Fibroblast of gingiva (primary cell): ENCODE data around the gene UHMK1.
"Not testable (repeated sequence)": the region's sequence is repeated elsewhere in the genome, so short reads cannot be mapped to it uniquely, and the experiment has no call there.

ENCODE experiments used
- DNase-seq: peaks from one replicate; pipeline ENCODE4 v3.0.0-alpha.2; 2011; ENCODE audit warnings: low read depth

UHMK1 gene, protein sequence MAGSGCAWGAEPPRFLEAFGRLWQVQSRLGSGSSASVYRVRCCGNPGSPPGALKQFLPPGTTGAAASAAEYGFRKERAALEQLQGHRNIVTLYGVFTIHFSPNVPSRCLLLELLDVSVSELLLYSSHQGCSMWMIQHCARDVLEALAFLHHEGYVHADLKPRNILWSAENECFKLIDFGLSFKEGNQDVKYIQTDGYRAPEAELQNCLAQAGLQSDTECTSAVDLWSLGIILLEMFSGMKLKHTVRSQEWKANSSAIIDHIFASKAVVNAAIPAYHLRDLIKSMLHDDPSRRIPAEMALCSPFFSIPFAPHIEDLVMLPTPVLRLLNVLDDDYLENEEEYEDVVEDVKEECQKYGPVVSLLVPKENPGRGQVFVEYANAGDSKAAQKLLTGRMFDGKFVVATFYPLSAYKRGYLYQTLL

DNA sequence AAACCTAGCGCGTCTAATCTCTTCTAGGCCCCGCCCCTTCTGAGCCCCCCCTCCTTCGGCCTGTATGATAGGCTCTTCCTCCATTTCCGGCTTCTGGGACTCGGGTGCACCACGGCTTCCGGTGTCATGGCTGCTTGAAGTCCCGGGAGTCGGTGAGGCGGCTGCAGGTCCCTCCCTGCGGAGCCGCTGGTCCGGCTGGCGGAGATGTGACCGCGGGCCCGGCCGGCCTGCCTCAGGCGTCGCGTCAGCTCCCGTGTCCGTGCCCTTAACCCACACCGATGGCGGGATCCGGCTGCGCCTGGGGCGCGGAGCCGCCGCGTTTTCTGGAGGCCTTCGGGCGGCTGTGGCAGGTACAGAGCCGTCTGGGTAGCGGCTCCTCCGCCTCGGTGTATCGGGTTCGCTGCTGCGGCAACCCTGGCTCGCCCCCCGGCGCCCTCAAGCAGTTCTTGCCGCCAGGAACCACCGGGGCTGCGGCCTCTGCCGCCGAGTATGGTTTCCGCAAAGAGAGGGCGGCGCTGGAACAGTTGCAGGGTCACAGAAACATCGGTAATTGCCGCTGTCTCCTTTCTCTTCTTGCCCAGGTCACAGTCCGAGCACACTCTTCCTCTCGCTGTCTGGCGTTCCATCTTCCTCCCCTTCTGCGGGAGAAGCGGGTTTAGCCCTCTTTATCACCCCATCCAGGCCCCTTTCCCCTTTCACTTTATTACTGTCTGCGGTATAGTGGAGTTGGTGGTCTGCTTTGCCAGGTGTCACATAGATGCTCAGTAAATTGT is at the start of gene UHMK1:
Gene UHMK1 (plus strand): TSS at position 96 of the 773 bp plus-strand sequence. CDS start 183 bp downstream, at position 279.
- peak; percentile 89 for DNase-seq

DNA sequence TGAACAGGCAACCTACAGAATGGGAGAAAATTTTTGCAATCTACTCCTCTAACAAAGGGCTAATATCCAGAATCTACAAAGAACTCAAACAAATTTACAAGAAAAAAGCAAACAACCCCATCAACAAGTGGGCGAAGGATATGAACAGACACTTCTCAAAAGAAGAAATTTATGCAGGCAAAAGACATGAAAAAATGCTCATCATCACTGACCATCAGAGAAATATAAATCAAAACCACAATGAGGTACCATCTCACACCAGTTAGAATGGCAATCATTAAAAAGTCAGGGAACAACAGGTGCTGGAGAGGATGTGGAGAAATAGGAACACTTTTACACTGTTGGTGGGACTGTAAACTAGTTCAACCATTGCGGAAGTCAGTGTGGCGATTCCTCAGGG is 43.3 kb upstream of the UHMK1 start:
- DNase-seq: not testable (repeated sequence)

DNA sequence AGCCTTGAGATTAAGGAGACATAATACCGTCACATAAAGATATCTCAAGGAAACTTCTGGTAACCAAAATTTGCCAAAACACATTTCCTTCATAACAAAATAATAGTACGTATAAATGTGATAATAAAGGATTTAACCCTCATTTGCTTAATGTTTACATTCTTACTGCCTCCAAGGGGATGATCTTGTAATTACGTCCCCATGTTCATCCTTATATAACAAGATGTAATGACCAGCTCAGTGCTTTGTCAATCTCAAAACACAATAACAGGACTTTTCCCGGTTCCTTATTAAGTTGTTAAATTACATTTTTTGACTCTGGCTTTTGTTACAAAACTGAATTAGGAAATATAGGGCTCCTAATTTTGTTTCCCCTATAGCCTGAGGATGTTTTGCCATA is 41.3 kb upstream of the UHMK1 start:
- no peak for DNase-seq

DNA sequence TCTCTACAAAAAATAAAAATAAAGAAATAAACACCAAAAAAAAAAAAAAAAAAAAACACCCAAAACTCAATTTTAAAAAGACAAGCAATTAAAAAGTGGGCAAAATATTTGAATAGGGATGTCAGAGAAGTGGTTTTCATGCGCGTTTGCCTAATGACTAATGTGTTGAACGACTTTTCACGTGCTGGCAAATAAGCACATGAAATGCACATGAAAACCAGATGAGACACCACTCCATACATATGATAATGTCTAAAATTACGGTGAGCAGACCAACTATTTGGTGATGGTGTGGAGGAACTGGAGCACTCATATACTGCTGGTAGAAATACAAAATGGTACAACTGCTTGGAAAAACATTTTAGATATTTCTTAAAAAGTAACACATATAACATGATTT is 39.4 kb upstream of the UHMK1 start:
- DNase-seq: no peak

DNA sequence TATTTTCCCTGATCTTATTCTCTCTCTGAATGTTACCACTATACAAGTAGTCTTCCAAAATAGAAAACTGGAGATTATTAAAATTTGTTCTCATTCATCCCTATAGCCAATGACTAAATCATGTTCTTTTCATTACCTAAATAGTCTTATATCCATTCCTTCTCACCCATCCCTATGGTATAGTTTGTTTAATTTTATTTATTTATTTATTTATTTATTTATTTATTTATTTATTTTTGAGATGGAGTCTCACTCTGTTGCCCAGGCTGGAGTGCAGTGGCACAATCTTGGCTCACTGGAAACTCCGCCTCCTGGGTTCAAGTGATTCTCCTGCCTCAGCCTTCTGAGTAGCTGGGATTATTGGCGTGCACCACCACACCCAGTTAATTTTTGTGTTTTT is 35.2 kb upstream of the UHMK1 start:
- DNase-seq: not testable (repeated sequence)

DNA sequence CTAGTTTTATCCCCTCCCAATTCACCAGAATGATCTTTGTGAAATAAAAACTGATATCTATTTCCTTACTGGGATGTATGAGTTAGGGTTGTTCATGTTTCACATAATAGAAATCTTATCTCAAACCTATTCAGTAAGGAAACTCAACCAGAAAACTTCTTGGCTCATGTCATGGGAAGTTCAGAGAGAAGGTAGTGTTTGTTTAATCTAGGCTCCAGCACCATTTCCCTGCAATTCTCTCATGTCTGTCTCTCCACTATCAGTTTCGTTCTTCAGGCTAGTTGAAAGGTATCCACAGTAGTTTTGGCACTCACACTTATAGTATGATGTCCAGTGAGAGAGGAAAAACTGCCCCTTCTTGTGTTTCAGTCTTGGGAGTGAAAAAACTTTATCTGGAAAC is 34.6 kb upstream of the UHMK1 start:
- no peak for DNase-seq

DNA sequence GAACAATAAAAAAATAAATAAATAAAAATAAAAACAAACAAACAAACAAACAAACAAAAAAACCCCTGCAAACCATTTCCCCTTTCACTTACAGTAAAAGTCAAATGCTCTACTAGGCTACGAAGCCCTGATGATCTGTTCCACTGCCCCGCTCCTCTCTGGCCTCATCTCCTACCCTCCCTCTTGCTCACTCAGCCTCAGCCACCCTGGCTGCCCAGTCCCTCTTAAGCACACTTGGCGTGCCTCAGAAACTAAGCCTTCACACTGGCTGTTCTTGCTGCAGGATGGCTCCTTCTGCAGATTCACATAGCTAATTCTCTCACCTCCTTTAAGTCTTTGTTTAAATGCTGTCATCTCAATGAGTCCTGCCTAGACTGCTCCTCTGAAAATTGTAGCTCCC is 30.8 kb upstream of the UHMK1 start:
- no peak for DNase-seq

DNA sequence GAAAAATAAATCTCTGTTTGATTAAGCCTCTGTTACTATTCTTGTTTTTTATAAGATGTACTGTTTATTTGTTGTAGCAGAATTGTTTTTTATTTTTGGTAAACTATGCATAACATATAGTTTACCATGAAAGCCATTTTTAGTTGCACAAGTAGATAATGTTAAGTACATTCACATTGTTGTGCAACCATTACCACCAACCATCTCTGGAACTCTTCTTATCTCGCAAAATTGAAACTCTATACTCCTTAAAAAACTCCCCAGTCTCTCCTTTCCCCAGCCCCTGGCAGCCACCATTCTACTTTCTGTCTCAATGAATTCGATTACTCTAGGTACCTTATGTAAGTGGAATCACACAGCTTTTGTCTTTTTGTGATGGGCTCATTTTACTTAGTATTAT is 27.4 kb upstream of the UHMK1 start:
- DNase-seq: no peak

DNA sequence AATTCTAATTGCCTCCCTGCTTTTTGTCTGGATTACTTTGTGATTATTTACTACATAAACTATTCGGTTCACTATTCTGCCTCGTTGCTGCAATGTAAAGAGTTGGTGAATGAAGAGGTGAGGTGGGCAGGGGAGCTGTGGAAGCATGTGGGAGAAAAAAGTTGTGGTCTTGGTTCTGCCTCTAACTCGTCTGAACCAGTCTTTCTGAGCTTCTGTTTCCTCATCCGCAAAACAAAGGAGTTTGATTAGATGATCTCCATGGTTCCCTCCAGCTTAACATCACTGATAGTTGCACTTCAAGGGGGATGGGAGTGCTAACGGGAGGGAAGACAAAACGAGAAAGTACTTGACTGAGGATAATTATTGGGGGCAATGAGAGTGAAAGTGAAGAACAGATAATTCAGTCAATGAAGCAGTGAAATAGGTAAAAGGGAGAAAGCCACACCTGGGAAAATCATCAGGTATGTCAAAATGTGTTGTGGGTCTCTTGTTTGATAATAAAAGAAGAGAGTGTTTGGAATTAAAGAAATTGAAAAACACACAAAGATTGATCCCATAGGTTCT is 26.2 kb upstream of the UHMK1 start:
- no peak for DNase-seq

DNA sequence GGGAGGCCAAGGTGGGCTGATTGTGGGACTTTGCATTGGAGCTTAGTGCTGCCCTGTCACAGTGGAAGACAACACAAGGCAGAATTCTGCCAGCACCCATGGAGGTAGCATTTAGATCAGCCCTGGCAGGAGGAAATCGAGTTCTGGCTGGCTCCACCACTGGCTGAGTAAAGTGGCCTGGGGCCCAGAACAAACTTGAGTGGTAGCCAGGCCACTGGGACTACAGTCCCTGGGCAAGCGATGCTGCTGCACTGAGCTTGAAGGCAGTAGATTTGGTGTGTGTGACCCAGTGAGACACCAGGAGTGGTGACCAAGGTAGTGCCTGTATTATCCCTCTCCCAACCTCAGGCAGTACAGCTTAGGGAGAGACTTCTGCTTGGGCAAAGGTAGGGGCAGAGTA is 22.5 kb upstream of the UHMK1 start:
- no peak for DNase-seq

DNA sequence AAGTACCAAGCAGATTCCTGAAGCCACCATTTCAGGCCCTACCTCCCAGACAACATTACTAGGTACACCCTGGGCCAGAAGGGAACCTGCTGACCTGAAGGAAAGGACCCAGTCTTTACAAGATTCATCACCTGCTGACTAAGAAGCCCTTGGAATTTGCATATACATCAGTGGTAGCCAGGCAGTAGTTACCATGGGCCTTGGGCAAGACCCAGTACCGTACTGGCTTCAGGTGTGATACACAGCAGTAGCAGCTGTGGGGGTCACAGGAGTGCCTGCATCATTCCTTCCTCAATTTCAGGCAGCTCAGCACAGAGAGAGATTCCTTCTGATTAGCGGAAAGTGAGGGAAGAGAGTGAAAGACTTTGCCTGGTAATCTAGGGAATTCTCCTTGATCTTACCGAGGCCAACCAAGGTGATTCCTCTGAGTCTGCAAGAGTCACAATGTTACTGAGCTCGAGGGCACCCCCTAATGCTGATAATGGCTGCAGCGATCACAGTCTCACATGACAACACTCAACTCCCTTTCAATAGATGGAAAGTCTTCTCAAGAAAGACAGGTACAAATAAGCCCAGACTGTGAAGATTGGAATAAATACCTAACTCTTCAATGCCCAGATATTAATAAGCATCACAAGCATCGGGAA is 22.0 kb upstream of the UHMK1 start:
- no peak for DNase-seq

DNA sequence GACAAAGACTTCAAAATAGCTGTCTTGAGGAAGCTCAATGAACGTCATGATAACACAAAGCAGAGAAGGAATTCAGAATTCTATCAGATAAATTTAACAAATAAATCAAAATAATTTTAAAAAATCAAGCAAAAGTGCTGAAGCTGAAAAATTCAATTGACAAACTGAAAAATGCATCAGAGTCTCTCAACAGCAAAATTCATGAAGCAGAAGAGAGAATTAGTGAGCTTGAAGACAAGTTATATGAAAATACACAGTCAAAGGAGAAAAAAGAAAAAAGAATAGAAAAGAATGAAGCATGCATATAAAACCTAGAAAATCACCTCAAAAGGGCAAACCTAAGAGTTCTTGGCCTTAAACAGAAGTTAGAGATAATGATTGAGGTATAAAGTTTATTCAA is 21.0 kb upstream of the UHMK1 start:
- no peak for DNase-seq

DNA sequence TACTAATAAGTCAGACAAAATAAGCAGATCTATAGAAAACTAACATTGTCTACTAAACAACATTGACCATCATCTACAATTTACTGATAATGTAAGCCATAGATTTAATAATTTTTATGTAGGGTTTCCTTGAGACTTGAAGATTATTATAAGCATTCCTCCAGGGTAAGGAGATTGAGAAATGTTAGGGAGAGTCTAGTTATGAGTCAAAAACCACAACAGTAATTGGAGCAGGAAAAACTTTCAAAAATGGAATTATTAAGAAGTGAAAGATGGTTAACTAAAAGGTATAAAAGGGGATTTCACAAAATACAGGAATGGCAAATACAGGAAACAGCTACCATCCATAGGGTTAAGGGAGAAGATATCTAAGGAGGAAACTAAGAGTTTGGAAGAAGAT is 12.4 kb upstream of the UHMK1 start:
- DNase-seq: peak; percentile 14

DNA sequence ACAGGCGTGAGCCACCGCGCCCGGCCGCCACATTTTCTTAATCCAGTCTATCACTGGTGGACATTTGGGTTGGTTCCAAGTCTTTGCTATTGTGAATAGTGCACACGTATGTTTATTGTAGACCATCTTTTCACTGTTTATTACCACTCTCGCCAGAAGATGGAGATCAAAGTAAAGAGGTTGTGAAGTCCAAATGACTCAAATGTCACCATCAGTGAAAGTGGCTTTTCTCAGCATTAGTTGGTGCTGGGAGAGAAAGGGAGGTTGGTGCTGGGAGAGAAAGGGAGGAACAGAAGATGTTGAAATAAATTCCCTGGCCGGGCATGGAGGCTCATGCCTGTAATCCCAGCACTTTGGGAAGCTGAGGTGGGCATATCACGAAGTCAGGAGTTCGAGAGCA is 10.4 kb upstream of the UHMK1 start:
- no peak for DNase-seq

DNA sequence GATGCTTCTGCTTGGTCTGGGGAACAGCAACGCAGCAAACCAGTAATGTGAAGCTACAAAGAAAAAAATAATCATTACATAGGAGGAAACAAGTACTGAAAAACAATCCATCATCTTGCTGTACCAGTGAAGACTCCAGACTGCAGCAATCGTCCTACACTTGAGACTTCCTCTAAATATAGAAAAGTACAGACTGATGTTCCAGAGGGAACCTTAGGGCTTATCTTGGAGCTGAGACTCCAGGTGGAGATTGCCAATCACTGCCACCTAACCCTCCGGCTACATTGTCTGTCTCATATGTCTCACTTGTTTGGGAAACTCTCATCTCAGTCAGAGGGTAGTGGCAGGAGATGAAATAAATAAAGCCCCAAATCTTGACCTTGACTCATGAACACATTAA is 9.4 kb upstream of the UHMK1 start:
- DNase-seq: no peak

DNA sequence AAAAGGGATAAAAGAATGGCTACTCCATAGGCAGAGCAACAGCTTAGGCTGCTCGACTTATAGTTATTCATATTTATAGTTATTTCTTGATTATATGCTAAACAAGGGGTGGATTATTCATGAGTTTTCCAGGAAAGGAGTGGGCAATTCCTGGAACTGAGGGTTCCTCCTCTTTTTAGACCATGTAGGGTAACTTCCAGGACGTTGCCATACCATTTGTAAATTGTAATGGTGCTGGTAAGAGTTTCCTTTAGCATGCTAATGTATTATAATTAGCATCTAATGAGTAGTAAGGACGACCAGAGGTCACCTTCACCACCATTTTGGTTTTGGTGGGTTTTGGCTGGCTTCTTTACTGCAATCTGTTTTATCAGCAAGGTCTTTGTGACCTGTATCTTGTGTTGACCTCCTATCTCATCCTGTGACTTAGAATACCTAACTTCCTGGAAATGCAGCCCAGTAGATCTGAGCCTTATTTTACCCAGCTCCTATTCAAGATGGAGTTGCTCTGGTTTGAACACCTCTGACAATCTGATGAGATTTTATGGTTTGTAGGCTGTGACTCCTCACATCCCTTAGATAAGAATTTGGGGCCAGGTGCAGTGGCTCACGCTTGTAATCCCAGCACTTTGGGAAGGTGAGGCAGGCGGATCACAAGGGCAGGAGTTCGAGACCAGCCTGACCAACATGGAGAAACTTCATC is 1.9 kb upstream of the UHMK1 start:
- DNase-seq: not testable (repeated sequence)

DNA sequence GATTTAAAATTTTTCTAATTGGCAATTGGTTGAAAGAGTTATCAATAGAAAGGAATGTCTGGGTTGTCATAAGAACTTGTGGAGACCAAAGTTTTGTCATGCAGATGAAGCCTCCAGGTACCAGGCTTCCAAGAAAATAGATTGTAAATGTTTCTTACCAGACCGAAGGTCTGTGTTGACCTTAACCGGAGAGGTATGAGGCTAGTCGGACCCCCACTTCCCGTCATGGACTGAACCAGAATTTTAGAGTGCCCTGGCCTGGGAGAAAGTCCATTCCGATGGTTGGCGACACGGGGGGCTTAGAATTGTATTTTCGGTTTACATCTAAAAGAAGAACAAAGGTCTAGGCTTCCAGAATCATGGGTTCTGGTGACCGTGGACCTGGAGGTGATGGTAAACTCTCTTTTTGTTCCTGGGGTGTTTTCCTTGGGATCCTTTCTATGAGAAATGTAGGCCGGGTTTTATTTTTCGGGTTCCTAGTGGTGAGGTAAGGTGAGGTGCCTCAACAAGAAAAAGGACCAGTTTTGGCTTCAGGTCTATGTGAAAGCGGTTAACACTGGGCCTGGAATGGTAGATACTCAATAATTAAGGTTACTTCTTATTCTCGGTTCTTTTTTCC is 405 bp upstream of the UHMK1 start:
- DNase-seq: no peak

DNA sequence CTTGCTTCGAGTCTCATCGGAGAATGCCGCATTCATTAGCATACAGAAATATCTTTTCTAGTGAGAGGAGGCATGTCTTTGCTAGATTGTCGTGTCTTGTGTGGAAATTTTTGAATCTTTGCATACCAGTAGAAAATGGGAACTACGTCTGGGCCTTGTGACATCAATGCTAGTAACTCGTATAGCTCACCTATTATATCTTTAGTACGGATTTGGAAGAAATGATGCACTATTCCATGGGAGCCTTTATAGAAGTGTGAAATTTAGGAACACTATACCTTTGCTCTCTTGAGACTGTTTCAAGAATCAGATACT is 835 bp downstream of the UHMK1 start:
- DNase-seq: no peak

DNA sequence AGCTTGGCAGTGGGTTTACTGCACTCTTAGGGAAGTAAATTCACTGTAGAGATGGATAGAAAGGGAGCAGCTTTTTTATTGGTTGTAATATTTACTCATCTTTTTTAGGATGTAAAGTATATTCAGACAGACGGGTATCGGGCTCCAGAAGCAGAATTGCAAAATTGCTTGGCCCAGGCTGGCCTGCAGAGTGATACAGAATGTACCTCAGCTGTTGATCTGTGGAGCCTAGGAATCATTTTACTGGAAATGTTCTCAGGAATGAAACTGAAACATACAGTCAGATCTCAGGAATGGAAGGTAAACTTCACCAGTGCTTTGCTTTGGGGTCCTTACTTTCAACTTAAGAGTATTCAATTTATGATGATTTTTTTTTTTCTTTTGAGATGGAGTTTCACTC is 3.2 kb downstream of the UHMK1 start:
- DNase-seq: peak; percentile 44

DNA sequence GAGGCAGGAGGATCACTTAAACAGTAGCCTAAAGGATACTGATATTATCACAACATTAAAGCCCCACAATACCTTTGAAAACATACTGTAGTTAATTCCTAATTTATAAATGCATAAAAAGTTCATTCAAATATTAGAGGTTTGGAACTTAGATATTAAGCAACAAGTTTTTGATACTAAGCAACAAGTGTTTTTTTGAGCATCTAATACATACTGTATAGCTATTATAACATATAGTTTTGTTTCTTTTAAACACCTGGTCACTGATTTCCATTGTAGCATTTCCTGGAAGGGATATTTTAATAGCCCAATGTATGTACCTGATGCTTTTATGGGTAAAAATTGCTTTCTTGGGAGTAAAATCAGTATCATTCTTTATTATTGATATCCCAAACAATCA is 4.5 kb downstream of the UHMK1 start:
- DNase-seq: no peak

DNA sequence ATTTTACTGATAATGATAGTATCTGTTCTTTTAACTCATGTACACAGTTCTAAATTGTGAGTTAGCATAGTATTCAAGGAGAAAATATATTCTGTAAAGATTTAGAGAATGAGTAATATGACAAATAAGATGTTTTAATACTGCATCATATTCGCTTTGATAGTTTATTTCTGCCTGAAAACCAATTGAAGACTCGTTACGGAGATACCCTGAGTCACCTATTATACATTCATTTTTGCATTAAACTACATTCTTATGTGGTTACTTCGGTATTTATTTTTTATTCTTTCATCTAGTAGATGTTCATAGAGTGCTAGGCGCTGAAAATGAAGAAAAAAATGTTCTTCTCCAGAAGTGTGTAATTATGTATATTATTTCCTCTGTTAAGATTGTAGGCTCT is 5.3 kb downstream of the UHMK1 start:
- DNase-seq: peak; percentile 6

DNA sequence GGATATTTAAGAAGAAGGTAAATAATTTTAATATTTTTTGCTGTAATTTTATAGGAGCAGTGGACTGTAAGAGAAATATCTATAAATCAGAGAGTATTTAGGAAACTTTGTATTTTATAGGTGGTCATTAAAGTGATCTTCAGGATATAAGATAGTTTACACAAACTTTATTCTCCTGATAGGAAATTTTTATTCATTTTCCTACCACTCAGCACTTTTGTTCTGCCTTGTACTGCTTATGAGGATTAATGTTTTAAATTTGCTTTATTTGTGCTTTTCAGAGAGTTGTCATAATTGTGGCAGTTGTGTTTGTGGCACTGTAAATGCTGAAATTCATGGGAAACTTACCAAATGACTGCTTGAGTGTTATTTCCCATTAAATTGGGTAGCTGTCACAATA is 29.7 kb downstream of the UHMK1 start:
- DNase-seq: no peak
